Hematopoietic multipotent progenitor cell treated with erythropoietin and hydrocortisone succinate and interleukin-3 and kit ligand, for 8 days (in vitro differentiated cells): Measurements from ENCODE around the gene DRD2.
"Not testable (repeated sequence)": the region's sequence is repeated elsewhere in the genome, so short reads cannot be mapped to it uniquely, and the experiment has no call there.

Experiments
- DNase-seq: peaks from one replicate; pipeline ENCODE4 v3.0.0-alpha.2; 2015

The DRD2 gene

DNA sequence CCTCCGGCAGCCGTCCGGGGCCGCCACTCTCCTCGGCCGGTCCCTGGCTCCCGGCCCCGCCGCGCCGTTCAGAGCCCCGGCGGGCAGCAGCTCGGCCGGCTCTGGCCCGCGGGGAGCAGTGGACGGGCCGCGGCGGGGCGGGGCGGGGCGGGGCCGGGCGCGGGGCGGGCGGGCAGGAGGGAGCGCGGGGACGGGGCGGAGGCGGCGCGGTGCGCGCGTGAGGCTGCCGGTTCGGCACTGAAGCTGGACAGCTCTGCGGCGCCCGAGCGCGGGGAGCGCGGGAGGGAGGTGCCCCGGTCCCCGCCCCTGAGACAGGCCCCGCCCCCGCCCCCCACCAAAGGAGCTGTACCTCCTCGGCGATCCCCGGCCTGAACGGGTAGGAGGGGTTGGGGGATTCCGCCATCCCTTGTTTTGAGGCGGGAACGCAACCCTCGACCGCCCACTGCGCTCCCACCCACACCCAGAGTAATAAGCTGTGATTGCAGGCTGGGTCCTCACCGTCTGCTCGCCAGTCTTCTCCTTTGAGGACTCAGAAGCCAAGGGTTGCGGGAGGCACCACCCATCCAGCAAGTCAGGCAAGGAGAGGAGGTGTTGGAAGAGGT lies at the start of gene DRD2:
DRD2 (minus strand) TSS at position 239 of the 602 bp plus-strand sequence. CDS start 50,747 bp downstream, outside the sequence.
- DNase-seq = no peak

DNA sequence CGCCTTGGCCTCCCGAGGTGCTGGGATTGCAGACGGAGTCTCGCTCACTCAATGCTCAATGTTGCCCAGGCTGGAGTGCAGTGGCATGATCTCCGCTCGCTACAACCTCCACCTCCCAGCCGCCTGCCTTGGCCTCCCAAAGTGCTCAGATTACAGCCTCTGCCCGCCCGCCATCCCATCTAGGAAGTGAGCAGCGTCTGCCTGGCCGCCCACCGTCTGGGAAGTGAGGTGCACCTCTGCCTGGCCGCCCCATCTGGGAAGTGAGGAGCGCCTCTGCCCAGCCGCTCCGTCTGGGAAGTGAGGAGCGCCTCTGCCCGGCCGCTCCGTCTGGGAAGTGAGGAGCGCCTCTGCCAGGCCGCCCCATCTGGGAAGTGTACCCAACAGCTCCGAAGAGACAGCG lies 48.7 kb upstream of the DRD2 start:
- not testable (repeated sequence) for DNase-seq

DNA sequence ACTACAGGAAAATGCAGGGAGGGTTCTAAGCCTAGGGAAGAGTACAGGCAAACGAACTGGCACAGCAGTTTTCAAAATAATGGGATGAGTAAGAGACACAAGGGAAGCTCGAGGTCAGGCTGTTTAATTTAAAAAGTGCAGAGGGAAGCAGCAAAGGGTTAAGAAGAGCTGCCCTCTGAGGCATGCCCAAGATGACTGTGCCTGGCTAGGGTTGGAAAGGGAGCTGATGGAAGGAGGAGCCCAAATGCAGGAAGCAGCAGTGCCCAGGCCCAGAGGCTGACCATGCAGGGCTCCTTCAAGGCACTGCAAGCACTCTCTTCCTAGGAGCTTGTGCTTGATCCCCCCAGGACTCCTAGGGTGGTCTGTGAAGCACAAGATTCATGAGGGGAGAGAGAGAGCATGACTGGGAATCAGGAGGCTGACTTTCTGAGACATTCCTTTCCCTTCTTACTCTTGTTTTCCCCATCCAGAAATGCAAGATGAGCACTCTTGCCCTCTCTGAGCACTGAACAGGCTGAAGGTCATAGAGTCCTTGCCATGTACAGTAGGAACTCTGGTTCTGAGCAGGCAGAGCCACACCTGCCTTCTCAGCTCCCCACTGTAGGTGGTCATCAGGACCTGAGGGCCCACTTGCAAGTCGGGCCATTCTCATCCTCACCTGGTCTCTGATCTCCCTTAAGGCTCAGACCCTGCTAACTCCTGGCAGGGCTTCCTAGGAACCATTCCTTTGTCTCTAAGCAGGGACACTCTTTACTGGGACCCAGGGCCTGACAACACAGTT lies 46.7 kb upstream of the DRD2 start:
- no peak for DNase-seq

DNA sequence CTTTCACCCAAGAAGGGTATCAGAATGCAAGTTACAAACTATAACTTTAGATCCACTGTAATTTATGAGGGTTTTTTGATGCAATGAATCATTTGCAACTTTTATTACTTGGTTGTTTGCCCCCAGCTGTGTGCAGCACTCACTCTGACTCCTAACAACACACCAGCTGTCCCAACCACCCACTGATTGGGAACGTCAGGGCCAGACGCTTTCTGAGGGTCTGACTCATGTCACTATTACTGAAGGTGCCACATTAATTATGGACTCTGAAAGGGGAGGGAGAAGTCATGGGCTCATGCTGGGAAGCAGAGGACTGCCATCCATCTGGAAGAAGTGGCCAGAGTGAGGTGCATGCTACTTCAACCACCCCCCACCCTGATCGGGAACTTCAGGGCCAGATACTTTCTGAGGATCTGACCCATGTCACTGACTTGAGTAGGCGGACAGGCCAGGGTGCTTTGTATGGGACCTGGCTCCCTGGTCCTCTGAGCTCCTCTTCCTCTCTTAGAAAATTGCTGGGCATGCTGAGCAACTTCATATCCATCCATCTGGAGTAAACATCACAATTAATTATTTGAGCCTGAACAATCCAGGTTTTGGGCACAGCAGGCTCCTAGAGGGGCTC lies 44.9 kb upstream of the DRD2 start:
- no peak for DNase-seq

DNA sequence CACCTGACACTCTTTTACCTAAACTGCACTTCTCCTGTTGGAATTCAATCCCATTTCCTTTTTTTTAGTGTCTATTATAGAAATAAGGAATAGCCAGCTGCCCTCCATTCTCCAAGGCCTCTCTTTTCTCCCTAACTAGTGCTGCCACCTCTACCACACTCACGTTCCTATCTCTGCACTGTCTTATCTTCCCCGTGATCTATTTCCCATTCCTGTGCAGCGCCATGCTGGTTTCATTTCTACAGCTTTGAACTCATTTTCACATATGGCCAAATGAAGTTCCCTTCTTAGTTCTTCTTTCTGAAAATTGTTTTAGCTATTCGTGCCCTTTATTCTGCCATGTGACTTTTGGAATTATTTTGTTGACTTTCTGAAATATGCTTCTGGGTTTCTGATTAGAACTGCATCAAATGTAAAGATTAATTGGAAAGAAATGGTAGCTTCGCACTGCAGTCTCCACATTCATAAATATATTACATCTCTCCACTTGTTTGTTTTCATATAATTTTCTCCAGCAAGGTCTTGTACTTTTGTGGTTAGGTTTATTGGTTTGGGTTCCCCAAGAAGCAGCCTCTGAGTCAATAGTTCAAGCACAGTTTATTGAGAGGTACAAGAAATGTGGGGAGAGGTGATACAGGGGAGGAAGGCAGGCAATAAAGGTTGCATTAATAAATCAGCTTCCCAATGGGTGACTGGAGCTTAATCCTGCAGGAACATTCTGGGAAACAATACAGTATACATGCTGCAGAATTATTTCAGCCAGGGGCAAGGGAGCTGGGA lies 43.7 kb upstream of the DRD2 start:
- DNase-seq = no peak

DNA sequence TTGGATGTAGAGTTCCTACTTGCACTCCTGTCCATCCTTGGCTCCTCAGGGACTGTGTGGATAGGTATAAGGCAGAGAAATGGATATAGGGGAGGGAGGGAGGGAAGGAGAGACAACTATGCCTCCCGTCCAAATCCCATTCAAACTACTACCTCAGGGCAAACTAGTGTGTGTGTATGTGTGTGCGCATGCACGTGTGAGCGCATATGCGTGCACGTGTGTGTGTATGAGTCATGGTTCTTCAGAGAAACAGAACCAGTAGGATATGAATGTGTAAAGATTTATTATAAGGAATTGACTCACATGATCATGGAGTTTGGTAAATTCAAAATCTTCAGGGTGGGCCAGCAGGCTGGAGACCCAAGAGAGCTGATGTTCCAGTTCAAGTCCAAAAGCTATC lies 42.2 kb upstream of the DRD2 start:
- DNase-seq = no peak

DNA sequence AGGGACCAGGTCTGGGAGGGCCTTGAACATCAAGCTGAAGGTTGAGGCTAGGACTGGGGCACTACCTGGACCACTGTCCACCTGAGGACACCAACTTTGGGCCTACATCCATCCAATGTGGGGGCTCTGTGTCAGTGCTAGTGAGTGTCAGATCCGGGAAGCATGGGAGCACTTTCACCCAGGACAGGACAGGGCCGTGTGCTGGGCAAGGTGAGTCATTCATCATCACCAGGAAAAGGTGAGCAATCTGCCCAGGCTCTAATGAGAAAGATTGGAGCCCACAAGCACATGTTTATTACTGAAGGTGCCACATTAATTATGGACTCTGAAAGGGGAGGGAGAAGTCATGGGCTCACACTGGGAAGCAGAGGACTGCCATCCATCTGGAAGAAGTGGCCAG lies 39.7 kb upstream of the DRD2 start:
- no peak for DNase-seq

DNA sequence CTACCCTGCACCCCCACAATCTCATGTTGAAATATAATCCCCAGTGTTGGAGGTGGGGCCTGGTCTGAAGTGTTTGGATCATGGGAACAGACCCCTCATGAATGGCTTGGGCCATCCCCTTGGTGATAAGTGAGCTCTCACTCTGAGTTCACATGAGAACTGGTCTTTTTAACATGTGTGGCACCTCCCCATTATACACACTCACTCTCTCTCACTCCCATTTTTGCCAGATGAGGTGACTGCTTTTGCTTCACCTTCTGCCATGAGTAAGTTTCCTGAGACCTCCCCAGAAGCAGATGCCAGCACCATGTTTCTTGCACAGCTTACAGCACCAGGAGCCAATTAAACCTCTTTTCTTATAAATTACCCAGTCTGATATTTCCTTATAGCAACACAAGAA lies 32.1 kb upstream of the DRD2 start:
- DNase-seq = no peak

DNA sequence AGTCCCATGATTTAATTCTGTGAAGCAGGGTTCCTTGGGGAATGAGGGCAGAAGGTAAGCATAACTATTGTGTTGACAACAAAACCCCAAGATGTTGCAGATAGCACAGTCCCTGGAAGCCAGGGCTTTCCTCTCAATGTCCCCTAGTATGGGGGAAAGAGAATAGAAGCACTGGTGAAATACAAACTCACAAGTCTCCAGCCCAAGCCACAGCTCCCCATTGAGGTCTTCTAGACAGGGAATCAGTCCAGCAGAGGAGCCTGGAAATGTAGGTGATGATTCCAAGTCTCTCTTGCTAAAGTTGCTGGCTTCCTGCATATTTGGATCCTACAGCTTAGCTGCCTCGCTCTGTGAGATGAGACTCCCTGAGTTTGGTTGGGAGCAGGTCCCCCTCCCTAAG lies 31.7 kb upstream of the DRD2 start:
- DNase-seq = no peak

DNA sequence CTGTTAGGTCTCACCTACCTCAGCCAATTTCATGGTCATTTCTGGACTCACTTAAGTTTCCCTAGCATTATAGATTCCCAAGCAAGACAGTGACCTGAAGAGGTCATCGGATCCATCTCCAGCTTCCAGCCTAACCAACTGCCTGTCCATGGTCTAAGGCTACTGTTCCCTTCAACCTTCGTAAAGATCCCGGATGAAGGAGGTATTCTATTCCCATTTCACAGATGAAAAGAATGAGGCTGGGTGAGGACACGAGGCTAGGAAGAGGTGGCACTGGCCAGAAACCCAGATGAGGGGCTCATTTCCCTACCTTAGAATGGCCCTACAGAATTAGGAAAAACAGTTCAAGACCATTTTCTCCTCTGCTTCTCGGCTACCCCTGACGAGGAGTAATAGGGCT lies 31.3 kb upstream of the DRD2 start:
- no peak for DNase-seq

DNA sequence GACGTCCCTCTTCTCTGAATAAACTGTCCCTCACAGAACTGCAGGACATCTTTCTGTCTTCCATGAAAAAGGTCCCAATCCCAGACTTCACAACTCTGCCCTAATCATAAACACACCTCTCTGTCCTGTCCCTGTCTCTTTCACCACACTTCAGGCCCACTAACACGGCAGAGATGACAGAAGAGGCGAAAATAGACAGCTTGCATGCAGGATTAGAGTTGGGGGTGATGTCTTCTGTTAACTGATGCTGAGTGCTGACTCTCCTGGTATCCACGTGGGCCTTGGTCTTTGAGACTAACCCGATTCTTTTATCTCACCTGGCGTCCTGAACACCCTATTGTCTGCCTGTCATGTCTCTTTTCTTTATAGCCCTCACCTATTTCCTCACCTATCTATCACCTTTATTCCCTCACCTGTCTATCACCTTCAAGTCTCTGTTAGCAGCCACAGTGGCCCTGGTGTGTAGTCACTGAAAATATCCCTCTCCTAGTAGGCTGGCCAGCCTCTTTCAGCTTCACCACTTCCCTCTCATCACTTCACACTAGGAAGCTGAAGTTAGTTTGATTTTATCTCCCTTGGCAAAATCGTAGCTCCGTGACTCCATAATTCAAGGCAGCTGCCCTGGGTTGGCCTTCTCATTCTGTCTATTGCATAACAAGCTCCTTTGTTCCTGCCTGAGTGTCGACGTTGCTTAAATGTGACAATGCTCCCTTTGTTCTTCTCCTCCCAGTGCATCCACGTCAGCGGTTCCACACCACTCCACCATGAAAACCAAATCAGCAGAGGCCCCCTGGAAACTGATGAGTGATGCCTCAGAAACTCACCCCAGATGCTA lies 30.6 kb upstream of the DRD2 start:
- no peak for DNase-seq

DNA sequence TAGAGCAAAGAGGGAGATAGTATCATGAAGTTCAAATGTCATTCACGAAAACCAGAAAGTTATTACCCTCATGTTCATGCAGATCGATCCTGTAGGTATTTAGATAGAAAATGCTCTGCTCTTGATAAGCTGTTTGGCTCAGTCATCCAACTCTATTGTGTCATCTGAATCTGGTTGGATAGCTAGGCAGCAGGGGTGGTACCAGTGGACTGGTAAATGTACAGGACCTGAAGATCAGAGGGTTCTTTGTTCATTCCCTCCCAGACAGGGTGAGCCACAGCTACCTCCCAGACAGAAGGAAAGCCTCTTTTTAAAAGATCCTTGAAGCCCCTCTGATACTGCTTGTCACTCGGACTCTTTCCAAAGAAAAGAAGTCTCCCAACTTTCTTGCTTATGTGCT lies 29.8 kb upstream of the DRD2 start:
- no peak for DNase-seq

DNA sequence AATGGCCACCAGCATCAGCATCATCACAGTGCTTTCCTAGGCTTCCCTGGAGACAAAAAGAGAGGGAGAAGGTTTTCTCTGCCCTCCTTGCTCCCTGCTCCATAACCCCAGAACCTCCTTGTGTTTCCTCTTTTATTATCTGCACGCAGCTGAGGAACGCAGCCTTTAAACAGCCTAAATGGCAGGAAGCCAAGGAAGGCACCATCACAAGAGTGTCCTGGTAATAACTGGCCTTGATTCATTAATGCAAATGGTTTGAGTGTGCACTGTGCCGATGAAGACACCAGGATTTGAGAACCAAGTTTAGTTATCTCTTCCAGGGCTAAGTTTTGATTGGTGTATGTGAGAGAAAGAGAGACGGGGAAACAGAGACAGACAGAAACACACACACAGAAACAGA lies 29.4 kb upstream of the DRD2 start:
- no peak for DNase-seq

DNA sequence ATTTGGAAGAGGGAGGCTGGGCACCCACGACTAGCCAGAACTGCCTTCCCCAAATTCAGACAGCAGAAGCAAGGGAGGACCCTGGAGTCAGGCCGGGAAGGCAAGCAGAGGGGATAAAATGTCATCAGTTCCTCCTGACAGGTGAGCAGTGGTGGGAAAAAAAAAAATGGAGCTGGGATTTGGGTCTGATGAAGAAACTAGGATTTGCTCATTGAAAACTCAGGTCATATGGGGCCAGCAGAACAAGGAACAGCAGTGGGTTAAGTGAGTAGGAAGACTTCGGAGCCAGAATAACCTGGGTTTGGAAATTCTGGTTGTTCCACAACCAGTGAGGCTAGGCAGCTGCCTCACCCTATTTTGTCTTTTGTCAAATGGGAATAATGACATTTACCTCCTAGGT lies 28.9 kb upstream of the DRD2 start:
- DNase-seq = no peak

DNA sequence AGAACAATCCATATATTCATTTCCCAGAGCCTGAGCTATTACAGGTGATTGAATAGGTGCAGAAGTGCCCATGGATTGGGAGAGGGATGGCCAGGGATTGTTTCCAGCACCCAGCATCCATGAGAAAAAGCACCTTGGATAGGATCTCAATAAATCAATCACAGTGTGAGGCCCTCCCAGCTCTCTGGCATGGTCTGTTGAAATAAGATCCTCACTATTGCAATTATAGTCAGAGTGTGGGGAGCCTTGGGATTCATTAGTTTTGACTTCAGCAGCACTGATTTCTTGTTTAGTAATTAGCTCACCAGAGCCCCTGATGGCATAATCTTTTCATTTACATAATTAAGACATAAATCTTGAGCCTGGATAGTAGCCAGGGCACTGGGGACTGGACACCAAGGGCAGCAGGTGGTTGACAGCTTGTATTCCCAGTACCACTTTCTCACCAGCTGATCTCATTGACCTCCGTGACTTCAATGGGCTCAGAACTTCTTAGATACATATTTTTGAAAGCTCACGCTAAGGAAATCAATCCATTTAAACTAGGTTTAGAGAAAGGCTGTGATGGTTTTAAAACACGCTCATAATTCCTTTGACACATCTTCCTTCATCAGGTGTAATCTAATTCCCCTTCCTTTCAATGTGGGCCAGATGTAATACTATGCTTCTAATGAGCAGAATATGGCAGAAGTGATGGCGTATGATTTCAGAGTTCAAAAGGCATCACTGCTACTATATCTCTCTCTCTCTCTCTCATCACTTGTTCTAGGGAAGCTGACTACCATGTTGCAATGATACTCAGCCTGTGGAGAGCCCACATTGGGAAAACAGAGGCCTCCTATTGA lies 22.1 kb upstream of the DRD2 start:
- no peak for DNase-seq

DNA sequence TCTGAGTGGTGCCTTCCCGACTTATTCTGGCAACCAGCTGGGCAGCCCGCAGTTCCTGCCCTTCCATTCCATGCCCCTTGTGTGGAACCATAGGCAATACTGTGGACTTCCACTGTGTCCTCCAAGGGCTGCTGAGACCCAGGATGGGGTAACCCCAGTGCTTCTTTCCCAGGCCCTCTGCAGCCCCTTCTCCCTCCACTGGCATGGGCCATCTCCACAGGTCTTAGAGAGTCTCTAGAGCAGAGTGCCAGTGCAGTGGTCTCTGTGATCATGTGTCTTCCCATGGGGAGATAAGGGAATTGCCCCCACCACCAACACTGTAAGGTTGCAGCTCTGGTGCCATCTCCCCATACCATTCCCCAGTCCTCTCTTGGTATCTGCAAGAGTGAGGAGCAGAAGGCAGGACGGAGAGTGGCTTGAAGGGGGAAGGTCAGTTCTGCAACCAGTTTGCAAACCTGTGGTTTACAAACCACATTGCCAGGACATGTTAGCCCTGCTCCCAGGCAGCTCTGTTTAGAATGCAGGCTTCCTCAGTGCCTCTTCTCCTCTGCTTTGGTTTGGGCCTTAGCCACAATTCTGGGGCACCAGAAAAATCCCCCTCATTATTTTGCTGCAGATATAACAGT lies 20.9 kb upstream of the DRD2 start:
- no peak for DNase-seq

DNA sequence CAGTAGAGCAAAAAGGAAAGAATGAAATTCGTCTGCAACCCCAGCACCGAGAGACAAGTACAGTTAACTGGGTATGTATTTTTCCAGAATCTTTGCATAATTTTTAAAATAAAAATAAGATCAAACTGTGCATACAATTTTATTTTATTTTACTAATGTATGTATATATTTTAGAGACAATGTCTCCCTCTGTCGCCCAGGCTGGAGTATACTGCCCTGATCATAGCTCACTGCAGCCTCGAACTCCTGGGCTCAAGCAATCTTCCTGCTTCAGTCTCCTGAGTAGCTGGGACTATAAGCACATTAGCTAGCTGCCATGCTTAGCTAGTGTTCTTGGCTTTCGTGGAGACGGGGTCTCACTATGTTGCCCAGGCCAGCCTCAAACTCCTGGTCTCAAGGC lies 18.8 kb upstream of the DRD2 start:
- DNase-seq = no peak

DNA sequence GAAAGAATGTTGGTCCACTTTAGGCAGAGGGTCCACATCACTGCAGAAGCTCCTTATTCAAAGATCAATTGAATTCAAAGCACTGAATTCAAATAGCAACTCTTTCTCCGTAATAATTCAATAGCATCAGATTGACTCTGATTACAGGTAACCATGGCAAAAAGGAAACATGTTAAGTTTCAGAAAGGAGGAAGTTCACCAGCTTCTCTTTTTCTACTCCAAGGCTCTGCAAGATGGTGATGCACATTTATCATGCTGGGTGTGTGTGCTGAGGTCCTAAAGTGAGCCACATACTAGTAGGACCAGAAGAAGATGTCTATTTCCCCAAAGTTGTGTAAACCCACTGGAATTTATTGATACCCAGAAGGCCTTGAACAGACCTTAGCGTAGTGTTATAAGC lies 18.0 kb upstream of the DRD2 start:
- DNase-seq = no peak

DNA sequence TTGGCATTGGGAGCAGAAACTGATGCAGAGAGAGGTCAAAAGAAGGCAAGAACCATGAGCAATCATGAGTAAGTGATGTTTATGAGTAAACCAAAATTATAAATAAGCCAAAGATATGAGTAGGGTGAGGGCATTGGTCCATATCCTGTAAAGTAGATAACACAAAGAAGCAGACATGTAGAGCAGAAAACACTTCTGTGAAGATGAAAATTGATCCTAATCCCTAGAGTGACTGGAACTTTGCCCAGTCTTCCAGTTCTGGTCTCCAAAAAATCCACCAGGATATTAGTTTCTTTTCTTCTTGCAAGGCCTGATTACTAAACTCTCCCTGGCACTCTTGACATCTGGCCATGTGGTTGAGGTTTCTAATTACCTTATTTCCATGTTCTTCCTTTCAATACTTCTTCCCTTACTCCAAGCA lies 13.7 kb upstream of the DRD2 start:
- DNase-seq = no peak

DNA sequence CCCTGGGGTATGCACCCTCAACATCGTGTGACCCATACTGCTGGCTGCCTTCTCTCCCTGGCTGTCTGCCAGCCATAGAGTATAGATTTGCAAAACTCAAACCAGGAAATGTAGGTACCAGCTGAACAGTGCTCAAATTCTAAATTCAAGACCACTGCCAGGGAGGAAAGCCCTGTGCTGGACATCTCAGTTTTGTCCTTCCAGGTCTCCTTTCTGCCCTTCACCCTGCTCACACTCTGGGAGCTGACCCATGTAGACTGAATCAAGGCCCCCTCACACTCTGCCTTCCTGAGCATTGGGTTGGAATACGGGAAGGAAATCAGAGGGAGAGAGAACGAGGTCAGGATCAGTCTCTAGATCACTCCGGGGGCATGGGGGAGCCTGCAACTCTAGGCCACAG lies 12.4 kb upstream of the DRD2 start:
- no peak for DNase-seq

DNA sequence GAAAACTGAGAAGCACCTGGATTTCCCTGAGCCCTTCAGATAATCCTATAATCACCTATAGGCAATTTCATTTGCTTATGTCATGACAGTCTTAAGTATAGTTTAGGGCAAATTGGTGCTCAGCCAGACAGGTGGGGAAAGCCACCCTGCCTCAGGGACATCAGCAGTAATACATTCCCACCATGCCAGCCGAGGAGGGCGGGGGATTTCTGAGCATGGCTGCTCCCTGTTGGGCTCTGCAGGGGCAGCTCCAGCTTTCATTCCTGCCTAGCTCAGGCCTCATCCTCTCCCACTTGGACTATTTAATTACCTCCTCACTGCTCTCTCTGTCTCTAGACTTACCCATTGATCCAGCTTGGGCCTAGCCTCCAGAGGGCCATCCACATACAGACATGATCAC lies 9.0 kb upstream of the DRD2 start:
- DNase-seq = no peak
